G401 (cell line): ENCODE results near the gene HSDL1. TPM values are rescaled to one million over a fixed set of nuclear protein-coding genes. Genes with fewer than 3 reads are reported as not detected.

Source experiments
- total RNA-seq: library from RNA; depleted of rRNA; stranded (reverse); fragments of >200 nt; shearing (Covaris generic); gene quantifications from 2 replicates; pipeline ENCODE4 v1.2.3, GENCODE V29; 2014; rRNA removed

The HSDL1 gene
- total RNA-seq, 1 experiment from 2014 or later, result 37.9 TPM

Other genes with a start within 250 kb of the HSDL1 start
- gene MLYCD, start 246.1 kb downstream of the HSDL1 start, total RNA-seq, result 2.8 and 3.6 TPM in 2 replicates
- 11.0 and 14.5 TPM in 2 replicates for gene OSGIN1, start 191.9 kb downstream of the HSDL1 start, total RNA-seq
- 7.4 and 9.2 TPM in 2 replicates for gene NECAB2, start 176.9 kb downstream of the HSDL1 start, total RNA-seq
- gene SLC38A8, start 102.4 kb downstream of the HSDL1 start, total RNA-seq, result not detected in 2 replicates
- 52.5 and 70.6 TPM in 2 replicates for gene MBTPS1, start 28.2 kb downstream of the HSDL1 start, total RNA-seq
- not detected in 2 replicates for gene DNAAF1, start 131 bp upstream of the HSDL1 start, total RNA-seq
- 22.7 and 41.4 TPM in 2 replicates for gene TAF1C, start 41.9 kb upstream of the HSDL1 start, total RNA-seq
- not detected in 2 replicates for gene ADAD2, start 46.0 kb upstream of the HSDL1 start, total RNA-seq
- gene KCNG4, start 94.8 kb upstream of the HSDL1 start, total RNA-seq, result not detected in 2 replicates
- not detected in 2 replicates for gene WFDC1, start 149.7 kb upstream of the HSDL1 start, total RNA-seq
- not detected in 2 replicates for gene ATP2C2, start 223.4 kb upstream of the HSDL1 start, total RNA-seq